Tongue (tissue), 2 donors: Measurements from ENCODE around the gene PTPRT. TPM values are rescaled to one million over a fixed set of nuclear protein-coding genes. Genes with fewer than 3 reads are reported as not detected.

ENCODE experiments used
- DNase-seq: peaks from one replicate; pipeline ENCODE4 v3.0.0-alpha.2; 2015
- total RNA-seq: library from RNA; depleted of rRNA; stranded (reverse); fragments of >200 nt; gene quantifications from one replicate; pipeline ENCODE4 v1.2.3, GENCODE V29; 2014

PTPRT gene
- 0.92 TPM for total RNA-seq

DNA sequence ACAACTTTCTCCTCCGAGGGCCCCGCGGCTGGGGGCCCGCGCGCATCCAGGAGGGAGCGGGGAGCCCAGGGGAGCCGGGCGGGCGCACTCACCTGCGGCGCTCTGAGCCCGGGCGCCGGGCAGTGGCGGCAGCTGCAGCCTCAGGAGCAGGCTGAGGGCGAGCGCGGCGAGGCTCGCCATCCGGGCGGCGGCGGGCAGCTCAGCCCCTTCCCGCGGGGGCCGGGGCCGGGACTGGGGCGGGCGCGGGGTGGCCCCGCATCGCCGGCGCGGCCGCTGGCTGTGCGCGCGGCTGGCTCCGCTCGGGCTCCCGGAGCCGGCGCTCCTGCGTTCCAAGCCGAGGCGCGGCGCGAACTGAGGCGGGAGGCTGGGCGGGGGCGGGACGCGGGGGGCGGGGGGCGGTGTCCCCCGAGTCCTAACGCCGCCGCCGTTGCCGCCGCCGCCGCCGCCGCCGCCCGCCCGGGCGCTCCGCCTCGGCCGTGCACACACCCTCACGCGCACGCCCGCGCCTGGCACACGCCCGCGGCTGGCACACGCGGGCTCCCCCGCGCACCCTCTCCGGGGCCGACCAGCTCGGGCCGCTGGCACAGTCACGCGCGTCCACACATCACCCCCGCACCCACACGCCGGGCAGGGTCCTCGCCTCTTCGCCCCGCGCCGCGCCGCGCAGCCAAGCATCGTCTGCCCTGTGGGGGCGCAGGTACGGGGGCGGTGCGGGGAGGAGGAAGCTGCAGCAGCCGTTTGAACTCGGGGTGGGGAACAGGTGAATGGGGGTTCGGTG, at the start of gene PTPRT:
Gene PTPRT (minus strand): TSS at position 353 of the 778 bp plus-strand sequence. CDS start 173 bp downstream, at position 180.
- DNase-seq = no peak

DNA sequence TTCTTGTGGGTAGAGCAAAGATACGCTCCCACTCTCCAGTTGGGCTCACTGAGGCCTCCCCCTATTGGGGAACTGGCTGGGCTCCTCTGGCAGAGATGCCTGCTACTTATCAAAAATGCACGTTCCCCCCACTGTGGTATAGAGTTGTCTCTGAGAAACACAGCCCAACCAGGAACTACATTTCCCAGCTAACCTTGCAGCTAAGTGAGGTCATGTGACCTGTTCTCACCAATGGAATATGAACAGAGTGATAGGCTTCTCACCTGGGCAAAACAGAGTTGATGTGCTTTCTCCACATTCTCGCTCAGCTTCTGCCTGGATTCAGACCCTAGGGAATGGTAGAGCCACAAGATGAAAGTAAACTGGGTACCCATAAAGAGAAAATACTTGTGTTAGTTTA, 49.1 kb upstream of the PTPRT start:
- DNase-seq = no peak

DNA sequence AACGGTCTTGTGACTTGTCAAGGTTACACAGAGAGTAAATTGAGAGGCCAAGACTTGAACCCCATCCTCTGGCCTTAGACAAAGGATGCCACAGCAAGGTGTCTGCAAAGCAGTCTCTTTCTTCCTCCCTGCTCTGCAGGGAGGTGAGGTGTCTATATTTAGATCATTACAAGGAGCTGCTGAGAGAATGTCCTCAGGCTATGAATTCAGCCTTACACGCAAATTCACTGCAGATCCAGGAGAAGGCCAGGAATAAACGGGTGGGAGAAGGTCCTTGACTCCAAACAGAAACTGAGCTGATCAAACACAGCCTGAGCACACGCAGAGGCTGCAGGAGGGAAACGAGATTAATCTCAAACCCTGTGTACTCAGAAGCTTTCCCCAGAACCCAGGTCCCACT, 48.6 kb upstream of the PTPRT start:
- DNase-seq = no peak

DNA sequence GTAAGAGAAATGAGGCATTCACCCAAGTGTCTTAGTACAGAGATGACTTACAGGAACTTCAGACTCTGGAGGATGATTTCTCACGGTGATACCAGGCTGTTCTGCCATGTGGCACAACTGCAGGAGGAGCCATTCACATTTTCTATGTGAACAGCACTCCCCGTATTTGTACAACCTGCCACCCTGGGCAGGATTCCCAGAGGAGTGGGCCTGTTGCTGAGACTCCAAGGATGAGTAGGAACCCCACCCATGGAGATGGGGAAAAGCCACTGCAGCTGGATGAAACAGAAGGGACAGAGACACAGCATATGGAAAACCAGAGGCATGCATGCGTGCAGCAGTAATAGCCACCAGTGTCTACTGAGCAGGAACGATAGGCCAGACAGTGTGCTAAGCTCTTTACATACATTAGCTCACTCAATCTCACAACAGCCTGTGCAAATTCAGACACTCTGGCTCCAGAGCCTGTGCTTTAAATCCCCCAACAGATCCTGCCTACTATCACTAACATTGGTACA, 48.0 kb upstream of the PTPRT start:
- DNase-seq = no peak

DNA sequence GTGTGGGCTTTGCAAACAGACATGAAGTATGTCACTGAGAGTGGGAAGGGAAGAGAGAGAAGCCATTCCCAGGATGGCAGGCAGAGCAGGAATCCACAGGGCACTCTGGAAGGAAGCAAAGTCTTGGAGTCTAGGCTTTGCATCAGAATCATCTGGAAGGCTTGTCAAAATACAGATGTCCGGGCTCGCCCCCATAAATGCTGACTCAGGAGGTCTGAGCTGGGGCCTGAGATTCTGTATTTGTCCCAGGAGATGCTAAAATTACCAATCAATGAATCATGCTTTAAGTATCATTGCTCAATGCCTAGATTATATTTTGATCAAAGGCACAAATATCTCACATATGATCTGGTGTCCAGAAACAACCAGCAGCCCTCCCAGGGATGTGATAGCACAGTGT, 46.3 kb upstream of the PTPRT start:
- no peak for DNase-seq

DNA sequence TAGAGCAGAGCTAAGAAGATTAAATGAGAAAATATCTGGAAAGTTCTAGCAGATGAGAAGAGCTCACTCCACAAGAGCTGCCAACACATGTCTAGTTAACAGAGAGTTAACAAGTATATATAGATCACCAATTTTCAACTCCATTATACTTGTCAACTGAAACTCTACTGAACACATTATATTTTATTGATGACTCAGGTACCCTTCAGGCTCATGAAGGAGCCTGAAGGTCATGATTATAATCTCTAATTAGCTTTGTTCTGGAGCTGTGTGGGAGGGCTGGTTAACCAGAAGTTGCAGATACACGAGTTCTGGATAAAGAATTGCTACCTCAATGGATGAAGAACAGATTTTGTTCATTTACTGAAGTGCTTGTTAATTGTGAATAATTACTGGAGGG, 42.1 kb upstream of the PTPRT start:
- DNase-seq = no peak

DNA sequence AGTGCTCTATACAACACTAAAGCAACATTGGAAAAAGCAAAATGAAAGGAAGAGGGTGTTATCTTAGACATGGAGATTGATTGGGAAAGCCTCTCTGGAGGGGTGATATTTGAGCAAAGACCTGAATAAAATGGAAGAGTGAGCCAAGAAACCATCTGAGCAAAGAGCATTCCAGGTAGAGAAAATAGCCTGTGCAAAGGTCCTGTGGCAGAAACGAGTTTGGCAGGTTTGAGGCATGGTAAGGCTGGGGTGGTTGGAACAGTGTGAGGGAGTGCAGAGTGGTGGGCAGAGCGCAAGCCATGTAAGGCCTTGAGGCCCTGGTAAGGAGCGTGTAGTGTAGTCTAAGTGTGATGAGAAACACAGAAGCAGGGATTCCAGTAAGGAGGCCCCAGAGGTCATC, 40.0 kb upstream of the PTPRT start:
- DNase-seq = no peak

DNA sequence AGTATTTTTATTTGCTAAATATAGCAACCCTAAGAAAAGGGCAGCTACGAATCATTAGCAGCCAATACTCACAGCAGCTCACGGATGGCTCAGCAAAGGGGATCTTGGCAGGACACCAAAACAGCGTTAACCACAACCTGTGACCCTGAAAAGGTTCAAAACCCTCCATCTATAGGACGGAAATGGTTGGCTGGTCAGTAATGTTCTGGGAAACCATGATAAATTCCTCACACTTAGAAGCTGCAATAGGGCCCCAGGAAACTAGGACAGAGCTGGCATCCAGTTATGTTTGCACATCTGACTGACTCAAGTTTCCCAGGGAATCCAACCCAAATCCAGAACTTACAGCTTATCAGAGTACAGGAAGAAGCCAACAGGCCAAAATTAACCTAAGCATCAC, 30.9 kb upstream of the PTPRT start:
- no peak for DNase-seq

DNA sequence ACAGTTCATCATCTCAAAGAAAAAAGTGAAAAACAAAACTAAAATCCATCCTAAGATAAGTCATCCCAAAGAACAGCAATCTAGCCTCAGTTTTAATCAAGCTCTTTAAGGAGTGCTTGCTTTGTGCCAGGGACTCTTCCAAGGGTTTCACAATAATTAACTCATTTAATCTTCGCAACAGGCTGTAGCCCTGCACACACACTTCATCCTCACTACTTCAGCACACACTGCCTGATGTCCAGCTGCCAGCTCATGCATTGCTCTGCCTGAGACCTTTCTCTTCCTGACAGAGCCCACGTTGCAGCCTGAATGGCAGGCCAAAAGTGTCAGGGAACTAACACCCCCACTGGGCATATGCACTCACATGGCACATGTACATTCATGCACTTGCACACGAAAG, 21.2 kb upstream of the PTPRT start:
- DNase-seq = no peak

DNA sequence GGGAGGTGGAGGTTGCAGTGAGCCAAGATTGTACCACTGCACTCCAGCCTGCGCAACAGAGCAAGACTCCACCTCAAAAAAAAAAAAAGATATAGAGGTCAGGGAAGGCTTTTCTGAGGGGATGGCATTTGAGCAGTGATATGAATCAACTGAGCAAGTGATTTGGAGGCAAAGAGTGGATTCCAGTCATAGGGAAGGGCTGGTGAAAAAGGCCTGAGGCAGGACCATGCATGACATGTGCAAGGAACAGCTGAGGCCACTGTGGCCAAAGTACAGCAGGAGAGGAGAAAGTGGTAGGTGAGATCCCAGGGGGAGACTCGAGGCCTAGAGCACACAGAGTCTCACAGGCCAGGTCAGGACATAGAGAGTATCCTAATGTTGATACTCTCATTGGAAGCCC, 20.1 kb upstream of the PTPRT start:
- no peak for DNase-seq

DNA sequence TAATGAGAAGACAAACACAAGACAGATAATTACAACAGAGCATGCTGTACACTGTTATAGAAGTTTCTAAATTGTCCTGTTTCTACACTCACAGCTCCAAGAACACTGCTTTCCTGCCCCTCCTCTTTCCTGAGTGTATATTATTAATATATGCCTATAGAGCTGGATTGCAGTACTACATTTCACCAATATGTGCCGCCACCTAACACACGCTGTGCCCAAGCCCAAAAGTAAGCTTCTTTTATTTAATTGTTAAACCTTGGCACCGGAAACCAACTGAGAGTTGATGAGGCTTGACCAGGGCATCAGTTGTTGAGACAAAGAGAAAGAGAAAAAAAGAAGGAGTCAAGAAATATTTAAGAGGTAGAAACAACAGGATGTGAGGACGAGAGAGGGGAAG, 16.0 kb upstream of the PTPRT start:
- DNase-seq = no peak

DNA sequence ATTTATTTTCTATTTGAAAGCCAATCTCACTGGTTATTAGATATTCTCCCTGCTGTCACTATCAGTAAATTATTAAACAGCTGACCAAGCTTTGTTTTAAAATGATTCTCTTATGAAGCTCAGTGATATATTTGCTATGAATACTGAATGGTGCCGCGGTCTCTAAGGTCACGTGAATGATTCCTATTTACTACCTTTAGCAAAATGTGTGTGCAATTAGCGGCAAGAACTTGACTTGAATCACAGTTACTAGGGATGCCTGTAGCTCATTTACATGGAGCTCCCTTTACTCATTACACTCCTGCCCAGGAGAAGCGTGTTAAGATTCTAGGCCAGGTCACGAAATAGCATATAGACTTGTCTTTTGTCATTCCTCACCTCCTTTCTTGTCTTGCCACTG, 12.4 kb upstream of the PTPRT start:
- DNase-seq = no peak

DNA sequence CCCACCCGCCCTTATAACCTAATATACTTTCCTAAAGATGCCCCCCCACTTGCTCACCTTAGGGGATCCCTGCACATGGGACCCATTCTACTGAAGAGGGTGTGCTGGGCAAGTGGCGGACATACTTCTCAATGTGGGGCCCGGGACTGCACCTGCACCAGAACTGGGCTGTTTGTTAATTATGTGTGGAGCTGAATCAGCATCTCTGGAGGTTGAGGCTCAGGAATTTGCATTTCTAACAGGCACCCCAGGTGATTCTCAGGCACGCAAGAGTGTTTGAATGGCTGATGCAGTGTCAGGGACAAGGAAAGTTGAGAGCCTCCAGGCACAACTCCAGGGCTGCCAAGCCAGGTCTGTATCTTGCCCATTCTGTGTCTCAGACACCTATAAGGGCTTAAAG, 8.9 kb upstream of the PTPRT start:
- DNase-seq = no peak

DNA sequence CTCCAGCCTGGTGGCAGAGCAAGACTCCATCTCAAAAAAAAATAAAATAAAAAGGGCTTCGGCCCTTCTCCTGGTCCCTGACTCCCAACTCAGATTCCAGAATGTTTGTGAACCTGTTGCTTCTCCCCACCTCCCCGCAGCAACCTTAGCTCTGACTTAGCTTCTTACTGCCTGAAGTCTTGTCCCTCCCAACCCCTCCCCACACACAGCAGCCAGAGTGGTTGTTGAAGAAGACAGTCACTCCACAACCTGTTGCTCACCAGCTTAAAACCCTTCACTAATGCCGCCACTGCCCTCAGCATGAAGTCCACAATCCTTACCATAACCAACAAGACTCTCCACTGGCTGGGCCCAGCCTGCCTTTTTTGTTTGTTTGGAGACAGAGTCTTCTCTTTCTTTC, 6.5 kb upstream of the PTPRT start:
- DNase-seq = no peak

DNA sequence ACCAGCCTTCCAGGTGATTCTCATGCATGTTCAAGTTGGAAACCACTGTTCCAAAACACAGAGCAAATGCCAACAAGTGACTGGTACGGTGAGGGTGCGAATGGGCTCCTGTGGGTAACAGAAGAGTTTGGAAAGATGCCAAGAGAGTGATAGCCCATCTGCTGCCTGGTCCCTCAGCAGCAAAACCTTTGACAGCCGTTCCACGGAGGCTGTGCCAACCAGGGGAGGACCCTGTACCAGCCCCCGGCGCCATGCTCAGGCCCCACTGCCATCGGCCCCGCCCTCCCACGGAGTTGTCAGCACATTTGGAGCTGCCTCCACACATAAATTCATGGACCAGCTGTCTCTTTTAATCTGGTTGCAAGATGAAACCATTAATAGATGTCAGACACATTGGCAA, 4.4 kb upstream of the PTPRT start:
- DNase-seq = no peak

DNA sequence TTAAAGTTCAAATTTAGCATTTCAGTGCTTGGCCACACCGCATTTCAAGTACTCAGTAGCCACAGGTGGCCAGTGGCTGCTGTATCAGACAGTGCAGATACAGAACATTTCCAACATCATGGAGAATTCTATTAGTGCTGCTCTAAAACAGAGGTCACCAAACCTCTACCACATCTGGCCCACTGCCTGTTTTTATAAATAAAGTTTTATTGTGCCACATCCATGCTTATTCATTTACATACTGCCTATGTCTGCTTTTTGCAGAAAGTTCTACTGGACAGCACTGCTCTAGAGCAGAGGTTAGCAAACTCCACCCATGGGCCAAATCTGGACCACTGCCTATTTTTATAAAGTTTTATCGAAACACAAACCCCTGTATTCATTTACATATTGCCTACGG, 3.7 kb upstream of the PTPRT start:
- no peak for DNase-seq

DNA sequence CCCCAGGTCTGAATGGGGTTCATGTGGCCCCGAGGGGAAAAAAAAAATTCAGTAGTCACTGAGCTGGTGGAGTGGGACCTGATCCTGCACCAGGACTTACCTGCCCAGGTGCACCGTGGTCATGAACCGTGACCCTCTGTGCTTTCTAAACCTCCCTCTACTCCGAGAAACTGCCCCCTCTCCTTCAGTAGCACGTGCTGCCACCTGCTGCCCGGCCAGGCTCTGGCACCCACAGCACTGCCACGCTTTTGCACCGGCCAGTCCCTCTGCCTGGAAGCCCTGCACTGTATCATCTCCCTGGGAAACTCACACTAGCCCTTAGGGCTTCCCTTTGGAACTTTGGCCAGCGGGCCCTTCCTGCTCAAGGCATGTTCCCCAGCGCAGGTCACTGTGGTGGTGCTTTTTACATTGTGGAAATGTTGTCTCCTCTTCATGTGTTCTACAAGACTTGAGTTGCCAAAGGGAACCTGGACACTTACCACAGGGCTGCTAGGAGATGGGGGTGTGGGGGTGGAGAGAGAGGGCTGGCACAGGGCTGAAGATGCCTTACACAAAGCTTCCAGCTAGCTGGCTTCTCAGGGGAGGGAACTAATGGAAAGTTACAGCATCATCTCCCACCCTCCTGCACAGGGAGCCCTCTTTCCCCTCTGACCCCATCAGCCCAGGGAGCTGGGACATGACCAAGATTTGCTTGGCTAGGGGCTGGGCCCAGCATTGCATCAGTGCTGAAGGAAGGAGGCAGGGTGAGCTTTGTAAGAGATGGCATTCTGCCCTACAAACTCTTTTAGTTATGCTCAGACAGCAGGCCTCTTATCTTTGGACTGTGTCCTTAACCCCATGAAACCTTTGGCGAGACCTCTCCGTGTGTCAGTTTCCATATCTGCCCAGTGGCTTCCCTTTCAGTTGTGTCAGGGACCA, 2.5 kb upstream of the PTPRT start:
- no peak for DNase-seq

DNA sequence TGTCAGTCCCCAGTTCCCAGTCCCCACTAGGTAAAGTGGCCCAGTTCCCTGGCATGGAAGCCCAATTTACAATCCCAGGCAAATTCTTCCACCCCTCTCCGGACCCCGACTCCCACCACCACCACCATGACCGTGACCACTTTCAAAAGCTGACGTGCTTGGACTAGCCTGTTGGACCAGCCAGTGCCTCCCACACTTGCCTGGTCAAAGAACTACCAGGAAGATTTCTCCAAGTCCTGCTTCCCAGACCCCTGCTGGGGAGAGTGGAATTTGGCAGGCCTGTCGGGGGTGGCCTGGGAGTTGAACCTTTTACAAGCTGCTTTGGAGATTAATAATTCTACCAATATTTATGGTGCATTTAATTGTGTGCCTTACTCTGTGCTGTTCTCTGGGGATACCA, 1.4 kb upstream of the PTPRT start:
- DNase-seq = no peak

DNA sequence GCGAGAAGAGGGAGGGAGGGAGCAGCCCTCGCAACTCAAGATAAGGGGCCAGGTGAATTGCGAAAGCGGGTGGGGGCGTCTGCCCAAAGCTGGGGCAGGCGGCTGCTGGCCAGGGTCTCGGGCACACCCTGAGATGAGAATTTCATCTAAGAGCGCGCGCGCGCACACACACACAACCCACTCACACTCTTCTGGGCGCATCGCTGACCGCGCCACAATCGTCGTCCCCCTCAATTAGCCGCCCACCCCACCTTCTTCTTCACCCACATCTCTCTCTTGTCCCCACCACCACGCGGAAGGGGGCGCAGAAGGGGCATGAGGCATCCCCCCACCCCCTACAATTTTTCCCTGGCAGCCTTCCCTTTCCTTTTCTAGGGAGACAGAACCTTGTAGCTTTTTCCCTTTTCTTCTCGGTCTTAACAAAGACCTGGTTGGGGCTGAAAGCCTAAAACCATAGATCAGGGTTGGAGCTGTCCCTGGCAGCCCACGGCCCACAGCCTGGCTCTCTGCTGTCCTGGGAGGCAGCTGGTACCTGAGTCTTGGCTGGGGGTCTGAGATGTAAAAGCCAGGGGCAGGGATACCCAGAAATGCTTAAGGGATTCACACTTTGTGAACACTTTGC, 737 bp upstream of the PTPRT start:
- no peak for DNase-seq

DNA sequence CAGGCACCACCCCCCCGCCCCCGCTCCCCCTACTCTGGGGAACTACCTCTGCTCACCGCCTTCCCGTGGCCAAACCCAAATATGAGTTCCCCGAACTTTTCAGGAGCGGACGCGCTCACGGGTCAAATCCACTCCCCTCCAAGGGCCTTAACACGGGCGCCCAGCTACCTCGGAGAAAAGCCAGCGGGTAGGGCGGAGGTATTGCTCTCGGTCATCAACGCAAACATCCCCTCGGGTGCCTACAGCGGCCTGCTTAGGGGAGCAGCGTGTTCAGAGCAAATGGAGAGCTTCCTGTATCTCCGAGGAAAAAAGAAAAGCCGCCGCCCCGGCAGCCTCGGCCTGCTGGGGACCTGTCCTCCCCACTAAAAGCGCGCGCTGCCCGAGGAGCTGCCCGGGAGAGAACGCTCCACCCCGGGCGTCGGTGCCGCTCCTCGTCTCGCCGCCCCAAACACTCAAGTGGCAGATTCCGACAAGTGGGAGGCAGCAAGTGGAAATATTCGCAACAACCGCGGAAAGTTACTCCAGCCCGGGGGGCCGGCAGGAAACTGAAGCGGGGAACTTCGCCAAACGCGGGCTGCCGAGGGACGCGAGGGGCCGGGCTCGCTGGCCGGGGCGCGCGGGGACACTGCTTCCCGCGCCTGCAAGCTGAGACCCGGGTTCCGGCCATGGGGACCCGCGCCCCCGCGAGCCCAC, 699 bp downstream of the PTPRT start:
- no peak for DNase-seq

DNA sequence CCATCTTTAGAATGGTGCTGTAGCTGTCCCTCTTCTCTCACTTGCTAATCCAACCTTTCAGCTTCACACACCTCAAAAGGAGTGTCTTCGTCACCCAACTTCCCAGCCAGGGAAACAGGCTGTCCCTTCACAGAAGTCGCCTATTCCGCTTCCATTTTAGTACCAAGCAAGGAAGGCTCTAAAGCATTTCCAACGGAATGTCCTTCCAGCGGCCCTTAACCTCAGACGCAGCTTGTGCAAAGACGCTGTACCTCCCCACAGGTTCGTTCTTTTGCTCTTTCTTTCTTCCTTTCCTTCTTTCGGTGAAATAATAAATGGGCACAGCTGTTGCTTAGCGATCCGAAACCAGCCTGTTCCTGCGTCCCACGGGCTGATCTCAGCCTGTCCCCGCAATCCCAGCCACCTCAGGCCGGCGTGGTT, 1.5 kb downstream of the PTPRT start:
- no peak for DNase-seq
